SK-N-MC (cell line): ENCODE data around the gene CCKAR.

Experiments used
- DNase-seq: peaks from one replicate; pipeline ENCODE4 v3.0.0-alpha.2; 2011; ENCODE audit warnings: low read depth, low spot score
- H3K27ac ChIP-seq: fragments of 200-600 bp; sonication (generic); 2 replicates; pipeline ENCODE4 v1.5.1; 2016; ENCODE audit warnings: mixed run types
- H3K36me3 ChIP-seq: fragments of 200-600 bp; sonication (generic); 2 replicates; pipeline ENCODE4 v1.6.1; 2017; ENCODE audit warnings: antibody characterized with exemption, low read length, mixed read lengths; ENCODE audit not compliant: insufficient read depth
- H3K4me3 ChIP-seq: fragments of 200-600 bp; sonication (generic); 2 replicates; pipeline ENCODE4 v1.5.1; 2016
- H3K9ac ChIP-seq: fragments of 200-600 bp; sonication (generic); 2 replicates; pipeline ENCODE4 v1.8.0; 2017; ENCODE audit warnings: mixed run types, mixed read lengths; ENCODE audit not compliant: insufficient read length
- H3K9me3 ChIP-seq: fragments of 200-600 bp; sonication (generic); 2 replicates; pipeline ENCODE4 v1.6.1; 2017; ENCODE audit warnings: low read depth, mild to moderate bottlenecking, antibody characterized with exemption, low read length, moderate library complexity, mixed read lengths
- EZH2 ChIP-seq: fragments of 200-600 bp; sonication (generic); IDR thresholded peaks from one replicate; pipeline ENCODE4 v1.6.1; 2017; ENCODE audit warnings: antibody characterized with exemption
- FOXP2 ChIP-seq: optimal IDR thresholded peaks from 2 replicates; pipeline ENCODE3; 2011; ENCODE audit warnings: mild to moderate bottlenecking, moderate library complexity; ENCODE audit not compliant: insufficient read depth; ENCODE audit errors: extremely low read length, control extremely low read depth
- POLR2AphosphoS5 ChIP-seq: IDR thresholded peaks from 2 replicates; pipeline ENCODE4 v1.6.1; 2012; ENCODE audit warnings: mild to moderate bottlenecking, low read depth, low read length, borderline replicate concordance

CCKAR gene

GRCh38 chr4:26468283-26468949 is 21.9 kb downstream of the CCKAR start:
- DNase-seq: no peak
- H3K4me3 ChIP-seq: no peak overlapping the region
- TF ChIP-seq EZH2: no peak
- TF ChIP-seq POLR2AphosphoS5: no peak
- no peak for TF ChIP-seq FOXP2

GRCh38 chr4:26467724-26468123 is 22.6 kb downstream of the CCKAR start:
- no peaks in the 10 kb centered on the region for H3K9me3 ChIP-seq
- H3K4me3 ChIP-seq: no peak overlapping the region
- H3K27ac ChIP-seq: no peak overlapping the region
- no peak for DNase-seq
- no peak overlapping the region for H3K9ac ChIP-seq
- no peaks in the 10 kb centered on the region for H3K36me3 ChIP-seq
- TF ChIP-seq EZH2 (no peak), FOXP2 (no peak), POLR2AphosphoS5 (no peak)

More at GRCh38 chr4:26468283-26468949, 21.9 kb downstream of the CCKAR start:
- Histone ChIP-seq H3K9me3 (no peaks in the 10 kb centered on the region), H3K27ac (no peak overlapping the region), H3K36me3 (no peaks in the 10 kb centered on the region), H3K9ac (no peak overlapping the region)

- H3K9me3 ChIP-seq: no peaks in the 10 kb centered on the region
- H3K27ac ChIP-seq: no peak overlapping the region
- no peak overlapping the region for H3K9ac ChIP-seq
- TF ChIP-seq EZH2 (no peak), POLR2AphosphoS5 (no peak), FOXP2 (no peak)
- no peaks in the 10 kb centered on the region for H3K36me3 ChIP-seq
- DNase-seq: no peak
- H3K4me3 ChIP-seq: no peak overlapping the region
Observed at GRCh38 chr4:26466578-26467270, 23.6 kb downstream of the CCKAR start.

GRCh38 chr4:26464420-26465095 is 25.7 kb downstream of the CCKAR start:
- Histone ChIP-seq H3K9ac (no peak overlapping the region), H3K4me3 (no peak overlapping the region)
- TF ChIP-seq EZH2 (no peak), POLR2AphosphoS5 (no peak), FOXP2 (no peak)

GRCh38 chr4:26463386-26463785 is 26.9 kb downstream of the CCKAR start:
- TF ChIP-seq POLR2AphosphoS5 (no peak), EZH2 (no peak), FOXP2 (no peak)
- Histone ChIP-seq H3K9me3 (no peaks in the 10 kb centered on the region), H3K4me3 (no peak overlapping the region), H3K9ac (no peak overlapping the region), H3K36me3 (no peaks in the 10 kb centered on the region), H3K27ac (no peak overlapping the region)
- no peak for DNase-seq

More at GRCh38 chr4:26464420-26465095, 25.7 kb downstream of the CCKAR start:
- no peak for DNase-seq
- no peaks in the 10 kb centered on the region for H3K36me3 ChIP-seq
- no peaks in the 10 kb centered on the region for H3K9me3 ChIP-seq
- H3K27ac ChIP-seq: no peak overlapping the region

GRCh38 chr4:26462874-26463273 is 27.4 kb downstream of the CCKAR start:
- no peak overlapping the region for H3K27ac ChIP-seq
- TF ChIP-seq POLR2AphosphoS5 (no peak), FOXP2 (no peak), EZH2 (no peak)

GRCh38 chr4:26459756-26460530 is 30.3 kb downstream of the CCKAR start:
- Histone ChIP-seq H3K27ac (no peak overlapping the region), H3K9ac (no peak overlapping the region), H3K36me3 (no peaks in the 10 kb centered on the region), H3K4me3 (no peak overlapping the region), H3K9me3 (no peaks in the 10 kb centered on the region)
- TF ChIP-seq FOXP2 (no peak), EZH2 (no peak), POLR2AphosphoS5 (no peak)
- no peak for DNase-seq

More at GRCh38 chr4:26462874-26463273, 27.4 kb downstream of the CCKAR start:
- Histone ChIP-seq H3K4me3 (no peak overlapping the region), H3K36me3 (no peaks in the 10 kb centered on the region), H3K9me3 (no peaks in the 10 kb centered on the region), H3K9ac (no peak overlapping the region)
- no peak for DNase-seq

GRCh38 chr4:26459054-26459755 is 31.1 kb downstream of the CCKAR start:
- H3K36me3 ChIP-seq: no peaks in the 10 kb centered on the region
- DNase-seq: no peak
- no peak overlapping the region for H3K27ac ChIP-seq
- H3K9me3 ChIP-seq: no peaks in the 10 kb centered on the region
- H3K9ac ChIP-seq: no peak overlapping the region
- H3K4me3 ChIP-seq: no peak overlapping the region
- TF ChIP-seq POLR2AphosphoS5 (no peak), EZH2 (no peak), FOXP2 (no peak)
